ENCODE data around the gene KCNS1.

DNA sequence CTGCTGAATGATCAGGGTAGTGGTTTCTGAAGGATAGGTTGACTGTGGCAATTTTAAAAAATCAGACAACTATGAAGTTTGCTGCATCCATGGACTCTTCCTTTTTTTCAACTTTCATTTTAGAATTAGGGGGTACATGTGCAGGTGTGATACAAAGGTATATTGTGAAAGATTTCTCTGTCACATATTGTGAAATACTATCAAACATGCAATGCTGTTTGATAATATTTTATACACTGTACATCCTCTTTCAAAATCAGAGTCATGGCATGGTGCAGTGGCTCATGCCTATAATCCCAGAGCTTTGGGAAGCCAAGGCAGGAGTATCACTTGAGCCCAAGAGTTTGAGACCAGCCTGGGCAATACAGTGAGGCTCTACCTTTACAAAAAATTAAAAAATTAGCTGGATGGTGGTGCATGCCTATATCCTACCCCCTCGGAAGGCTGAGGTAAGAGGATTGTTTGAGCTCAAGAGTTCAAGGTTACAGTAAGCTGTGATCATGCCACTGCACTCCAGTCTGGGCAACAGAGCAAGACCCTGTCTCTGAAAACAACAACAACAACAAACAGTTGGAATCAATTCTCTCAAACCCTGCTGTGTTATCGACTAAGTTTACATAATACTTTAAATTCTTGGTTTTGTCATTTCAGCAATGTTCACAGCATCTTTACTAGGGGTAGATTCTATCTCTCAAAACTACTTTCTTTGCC lies 18.8 kb upstream of the KCNS1 start:
- TF ChIP-seq, protein P1, sequence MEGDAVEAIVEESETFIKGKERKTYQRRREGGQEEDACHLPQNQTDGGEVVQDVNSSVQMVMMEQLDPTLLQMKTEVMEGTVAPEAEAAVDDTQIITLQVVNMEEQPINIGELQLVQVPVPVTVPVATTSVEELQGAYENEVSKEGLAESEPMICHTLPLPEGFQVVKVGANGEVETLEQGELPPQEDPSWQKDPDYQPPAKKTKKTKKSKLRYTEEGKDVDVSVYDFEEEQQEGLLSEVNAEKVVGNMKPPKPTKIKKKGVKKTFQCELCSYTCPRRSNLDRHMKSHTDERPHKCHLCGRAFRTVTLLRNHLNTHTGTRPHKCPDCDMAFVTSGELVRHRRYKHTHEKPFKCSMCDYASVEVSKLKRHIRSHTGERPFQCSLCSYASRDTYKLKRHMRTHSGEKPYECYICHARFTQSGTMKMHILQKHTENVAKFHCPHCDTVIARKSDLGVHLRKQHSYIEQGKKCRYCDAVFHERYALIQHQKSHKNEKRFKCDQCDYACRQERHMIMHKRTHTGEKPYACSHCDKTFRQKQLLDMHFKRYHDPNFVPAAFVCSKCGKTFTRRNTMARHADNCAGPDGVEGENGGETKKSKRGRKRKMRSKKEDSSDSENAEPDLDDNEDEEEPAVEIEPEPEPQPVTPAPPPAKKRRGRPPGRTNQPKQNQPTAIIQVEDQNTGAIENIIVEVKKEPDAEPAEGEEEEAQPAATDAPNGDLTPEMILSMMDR (IDR thresholded peaks at IDR 0.05 in 2 of 3, conservative IDR thresholded peaks at IDR 0.05 in 1 of 3; ENCODE audit: borderline replicate concordance in 1 of 3, insufficient read depth in 1 of 3, low read depth in 2 of 3, low read length in 2 of 3): no peak
- TF ChIP-seq POLR2AphosphoS5 (IDR thresholded peaks at IDR 0.05; ENCODE audit: low read depth, low read length): no peak
- TF ChIP-seq, protein P2, sequence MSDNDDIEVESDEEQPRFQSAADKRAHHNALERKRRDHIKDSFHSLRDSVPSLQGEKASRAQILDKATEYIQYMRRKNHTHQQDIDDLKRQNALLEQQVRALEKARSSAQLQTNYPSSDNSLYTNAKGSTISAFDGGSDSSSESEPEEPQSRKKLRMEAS (IDR thresholded peaks at IDR 0.05): no peak
- TF ChIP-seq POLR2A (IDR thresholded peaks at IDR 0.05; ENCODE audit: borderline replicate concordance, extremely low read depth, insufficient read depth, insufficient read length): no peak
- TF ChIP-seq EZH2 (IDR thresholded peaks at IDR 0.05): no peak
- TF ChIP-seq EZH2phosphoT487 (IDR thresholded peaks at IDR 0.05; ENCODE audit: borderline replicate concordance): no peak
- TF ChIP-seq, protein P3, sequence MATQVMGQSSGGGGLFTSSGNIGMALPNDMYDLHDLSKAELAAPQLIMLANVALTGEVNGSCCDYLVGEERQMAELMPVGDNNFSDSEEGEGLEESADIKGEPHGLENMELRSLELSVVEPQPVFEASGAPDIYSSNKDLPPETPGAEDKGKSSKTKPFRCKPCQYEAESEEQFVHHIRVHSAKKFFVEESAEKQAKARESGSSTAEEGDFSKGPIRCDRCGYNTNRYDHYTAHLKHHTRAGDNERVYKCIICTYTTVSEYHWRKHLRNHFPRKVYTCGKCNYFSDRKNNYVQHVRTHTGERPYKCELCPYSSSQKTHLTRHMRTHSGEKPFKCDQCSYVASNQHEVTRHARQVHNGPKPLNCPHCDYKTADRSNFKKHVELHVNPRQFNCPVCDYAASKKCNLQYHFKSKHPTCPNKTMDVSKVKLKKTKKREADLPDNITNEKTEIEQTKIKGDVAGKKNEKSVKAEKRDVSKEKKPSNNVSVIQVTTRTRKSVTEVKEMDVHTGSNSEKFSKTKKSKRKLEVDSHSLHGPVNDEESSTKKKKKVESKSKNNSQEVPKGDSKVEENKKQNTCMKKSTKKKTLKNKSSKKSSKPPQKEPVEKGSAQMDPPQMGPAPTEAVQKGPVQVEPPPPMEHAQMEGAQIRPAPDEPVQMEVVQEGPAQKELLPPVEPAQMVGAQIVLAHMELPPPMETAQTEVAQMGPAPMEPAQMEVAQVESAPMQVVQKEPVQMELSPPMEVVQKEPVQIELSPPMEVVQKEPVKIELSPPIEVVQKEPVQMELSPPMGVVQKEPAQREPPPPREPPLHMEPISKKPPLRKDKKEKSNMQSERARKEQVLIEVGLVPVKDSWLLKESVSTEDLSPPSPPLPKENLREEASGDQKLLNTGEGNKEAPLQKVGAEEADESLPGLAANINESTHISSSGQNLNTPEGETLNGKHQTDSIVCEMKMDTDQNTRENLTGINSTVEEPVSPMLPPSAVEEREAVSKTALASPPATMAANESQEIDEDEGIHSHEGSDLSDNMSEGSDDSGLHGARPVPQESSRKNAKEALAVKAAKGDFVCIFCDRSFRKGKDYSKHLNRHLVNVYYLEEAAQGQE (IDR thresholded peaks at IDR 0.05; ENCODE audit: low read depth): no peak
- TF ChIP-seq, protein P4, sequence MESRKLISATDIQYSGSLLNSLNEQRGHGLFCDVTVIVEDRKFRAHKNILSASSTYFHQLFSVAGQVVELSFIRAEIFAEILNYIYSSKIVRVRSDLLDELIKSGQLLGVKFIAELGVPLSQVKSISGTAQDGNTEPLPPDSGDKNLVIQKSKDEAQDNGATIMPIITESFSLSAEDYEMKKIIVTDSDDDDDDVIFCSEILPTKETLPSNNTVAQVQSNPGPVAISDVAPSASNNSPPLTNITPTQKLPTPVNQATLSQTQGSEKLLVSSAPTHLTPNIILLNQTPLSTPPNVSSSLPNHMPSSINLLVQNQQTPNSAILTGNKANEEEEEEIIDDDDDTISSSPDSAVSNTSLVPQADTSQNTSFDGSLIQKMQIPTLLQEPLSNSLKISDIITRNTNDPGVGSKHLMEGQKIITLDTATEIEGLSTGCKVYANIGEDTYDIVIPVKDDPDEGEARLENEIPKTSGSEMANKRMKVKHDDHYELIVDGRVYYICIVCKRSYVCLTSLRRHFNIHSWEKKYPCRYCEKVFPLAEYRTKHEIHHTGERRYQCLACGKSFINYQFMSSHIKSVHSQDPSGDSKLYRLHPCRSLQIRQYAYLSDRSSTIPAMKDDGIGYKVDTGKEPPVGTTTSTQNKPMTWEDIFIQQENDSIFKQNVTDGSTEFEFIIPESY (IDR thresholded peaks at IDR 0.05; ENCODE audit: extremely low read depth, insufficient replicate concordance, low read length): no peak
- no peak for TF ChIP-seq YY1 (IDR thresholded peaks at IDR 0.05; ENCODE audit: extremely low read depth, insufficient replicate concordance, low read depth, low read length)
- no peak for TF ChIP-seq RAD21 (IDR thresholded peaks at IDR 0.05; ENCODE audit: low read depth)
- TF ChIP-seq SIN3A (IDR thresholded peaks at IDR 0.05; ENCODE audit: low read depth): no peak
- no peak for TF ChIP-seq TCF7L2 (IDR thresholded peaks at IDR 0.05; ENCODE audit: borderline replicate concordance, extremely low read depth, insufficient read depth, insufficient read length)
- no peak for TF ChIP-seq JUND (IDR thresholded peaks at IDR 0.05)
- TF ChIP-seq SP1 (IDR thresholded peaks at IDR 0.05; ENCODE audit: low read depth): no peak

Data from HCT116 (cell line).